Testis (tissue), 2 donors: Measurements from ENCODE around the gene ZNF248.

Experiments
- CTCF ChIP-seq, 3 experiments: fragments of 450-650 bp in 2 of 3; fragments of 200-600 bp in 1 of 3; sonication (generic) in 1 of 3; IDR thresholded peaks; one replicate each; pipeline ENCODE4 v1.5.1; 2016 to 2019; ENCODE audit warnings: antibody characterized with exemption in 3 of 3, mild to moderate bottlenecking in 2 of 3, moderate library complexity in 1 of 3
- POLR2A ChIP-seq: fragments of 450-650 bp; IDR thresholded peaks from one replicate; pipeline ENCODE4 v1.6.1; 2017; ENCODE audit warnings: antibody characterized with exemption, mild to moderate bottlenecking, moderate library complexity

- no peak for TF ChIP-seq POLR2A
- TF ChIP-seq CTCF (IDR thresholded peaks at IDR 0.05) = no peak
Measured at GRCh38 chr10:37839243-37839642, 18.2 kb downstream of the ZNF248 start.
